OCI-LY1 (cell line): Measurements from ENCODE around the gene GFM1.

ENCODE experiments used
- H2AFZ ChIP-seq: fragments of 200-600 bp; sonication (generic), shearing (Covaris generic); 2 replicates; pipeline ENCODE4 v1.6.0; 2014; ENCODE audit warnings: antibody characterized with exemption, mild to moderate bottlenecking, low read length
- H3F3A ChIP-seq: fragments of 200-600 bp; sonication (generic), shearing (Covaris generic); 2 replicates; pipeline ENCODE4 v1.6.0; 2014; ENCODE audit warnings: mild to moderate bottlenecking, antibody characterized with exemption, low read length, moderate library complexity; ENCODE audit not compliant: insufficient read depth
- H3K27ac ChIP-seq: fragments of 200-600 bp; sonication (generic); 2 replicates; pipeline ENCODE4 v1.5.1; 2014; ENCODE audit warnings: low read length, mixed run types, mild to moderate bottlenecking, low read depth; ENCODE audit not compliant: poor library complexity, severe bottlenecking
- H3K27me3 ChIP-seq: fragments of 200-600 bp; sonication (generic); 2 replicates; pipeline ENCODE4 v1.6.0; 2014; ENCODE audit warnings: antibody characterized with exemption, mild to moderate bottlenecking, low read length, moderate library complexity; ENCODE audit not compliant: insufficient read depth
- H3K36me3 ChIP-seq: fragments of 200-600 bp; sonication (generic); 2 replicates; pipeline ENCODE4 v1.6.1; 2014; ENCODE audit warnings: mild to moderate bottlenecking, antibody characterized with exemption, low read length, moderate library complexity, mixed read lengths; ENCODE audit not compliant: insufficient read depth
- H3K4me1 ChIP-seq: fragments of 200-600 bp; sonication (generic); 2 replicates; pipeline ENCODE4 v1.5.1; 2014; ENCODE audit warnings: mild to moderate bottlenecking, low read length, moderate library complexity; ENCODE audit not compliant: insufficient read depth, severe bottlenecking
- H3K4me2 ChIP-seq: fragments of 200-600 bp; sonication (generic), shearing (Covaris generic); 2 replicates; pipeline ENCODE4 v1.6.1; 2014; ENCODE audit warnings: low read length
- H3K4me3 ChIP-seq: fragments of 200-600 bp; sonication (generic); 2 replicates; pipeline ENCODE4 v1.5.1; 2014; ENCODE audit warnings: low read length, low read depth, mild to moderate bottlenecking, mixed read lengths; ENCODE audit not compliant: poor library complexity, severe bottlenecking
- H3K79me2 ChIP-seq: fragments of 200-600 bp; shearing (Covaris generic); 2 replicates; pipeline ENCODE4 v1.6.1; 2016; ENCODE audit warnings: mixed run types, low read length, mixed read lengths; ENCODE audit not compliant: insufficient read depth
- H3K9ac ChIP-seq: fragments of 200-600 bp; sonication (generic), shearing (Covaris generic); 2 replicates; pipeline ENCODE4 v1.6.1; 2014; ENCODE audit warnings: mild to moderate bottlenecking, low read length, mixed read lengths
- H3K9me2 ChIP-seq: fragments of 200-600 bp; sonication (generic), shearing (Covaris generic); 2 replicates; pipeline ENCODE4 v1.6.1; 2014; ENCODE audit warnings: low read depth, mild to moderate bottlenecking, low read length, mixed read lengths
- H3K9me3 ChIP-seq: fragments of 200-600 bp; shearing (Covaris generic); 2 replicates; pipeline ENCODE4 v1.6.1; 2014; ENCODE audit warnings: low read length, mixed read lengths
- H4K20me1 ChIP-seq: fragments of 200-600 bp; sonication (generic), shearing (Covaris generic); 2 replicates; pipeline ENCODE4 v1.6.0; 2016; ENCODE audit warnings: mild to moderate bottlenecking, low read length; ENCODE audit not compliant: insufficient read depth
- CTCF ChIP-seq: fragments of 200-600 bp; sonication (generic), shearing (Covaris generic); IDR thresholded peaks from 2 replicates; pipeline ENCODE4 v1.5.1; 2017; ENCODE audit warnings: mild to moderate bottlenecking, antibody characterized with exemption, low read length, moderate library complexity, mixed read lengths
- EZH2 ChIP-seq: fragments of 200-600 bp; sonication (generic), shearing (Covaris generic); IDR thresholded peaks from 2 replicates; pipeline ENCODE4 v1.8.0; 2017; ENCODE audit warnings: borderline replicate concordance, mixed run types, mild to moderate bottlenecking, antibody characterized with exemption, low read length, moderate library complexity, mixed read lengths

Gene GFM1

GRCh38 chr3:158663246-158663645 lies 18.9 kb downstream of the GFM1 start:
- H3K4me1 ChIP-seq: no peaks in the 10 kb centered on the region
- H3K27me3 ChIP-seq: no peaks in the 10 kb centered on the region
- TF ChIP-seq CTCF (no peak), EZH2 (no peak)
- H3K9ac ChIP-seq: no peak overlapping the region
- no peak overlapping the region for H3K4me3 ChIP-seq
- H3K27ac ChIP-seq: no peak overlapping the region
- H3K79me2 ChIP-seq: no peaks in the 10 kb centered on the region
- H2AFZ ChIP-seq: no peak overlapping the region
- no peaks in the 10 kb centered on the region for H3K9me3 ChIP-seq
- H3K4me2 ChIP-seq: no peak overlapping the region
- H3K36me3 ChIP-seq: peaks cover 95% of the 10 kb centered on the region
- H4K20me1 ChIP-seq: no peaks in the 10 kb centered on the region; the same call in 1 of the 2 replicates
- no peaks in the 10 kb centered on the region for H3F3A ChIP-seq
- H3K9me2 ChIP-seq: no peaks in the 10 kb centered on the region

GRCh38 chr3:158663832-158664231 lies 19.5 kb downstream of the GFM1 start:
- Histone ChIP-seq H3K4me2 (no peak overlapping the region), H3K4me1 (no peaks in the 10 kb centered on the region), H4K20me1 (no peaks in the 10 kb centered on the region; the same call in 1 of the 2 replicates), H3F3A (no peaks in the 10 kb centered on the region), H3K36me3 (peaks cover 95% of the 10 kb centered on the region), H3K27ac (no peak overlapping the region), H3K9me3 (no peaks in the 10 kb centered on the region), H3K9ac (no peak overlapping the region), H3K4me3 (no peak overlapping the region), H3K9me2 (no peaks in the 10 kb centered on the region), H3K27me3 (no peaks in the 10 kb centered on the region), H2AFZ (no peak overlapping the region), H3K79me2 (no peaks in the 10 kb centered on the region)
- TF ChIP-seq CTCF: no peak
- TF ChIP-seq EZH2: no peak

GRCh38 chr3:158666416-158666815 lies 22.1 kb downstream of the GFM1 start:
- Histone ChIP-seq H3K36me3 (peaks cover 97% of the 10 kb centered on the region), H3K9me2 (no peaks in the 10 kb centered on the region), H4K20me1 (no peaks in the 10 kb centered on the region; the same call in 1 of the 2 replicates)

More at GRCh38 chr3:158666416-158666815, 22.1 kb downstream of the GFM1 start:
- Histone ChIP-seq H3F3A (no peaks in the 10 kb centered on the region), H3K4me1 (no peaks in the 10 kb centered on the region), H3K4me3 (no peak overlapping the region), H3K9ac (no peak overlapping the region), H3K27me3 (no peaks in the 10 kb centered on the region), H3K79me2 (no peaks in the 10 kb centered on the region), H3K4me2 (no peak overlapping the region), H3K27ac (no peak overlapping the region), H3K9me3 (no peaks in the 10 kb centered on the region), H2AFZ (no peak overlapping the region)
- TF ChIP-seq EZH2 (no peak), CTCF (no peak)
